Naive thymus-derived CD4-positive, alpha-beta T cell (primary cell): ENCODE data around the gene WDR83. TPM values are rescaled to one million over a fixed set of nuclear protein-coding genes. Genes with fewer than 3 reads are reported as not detected.

Source experiments
- ATAC-seq: fragments of 150-1000 bp; cut with Tn5 transposase; 2 replicates; pipeline ENCODE4 v1.10.0; 2021; ENCODE audit warnings: mild to moderate bottlenecking, moderate library complexity
- CTCF ChIA-PET: fragments of 350-600 bp; sonication (Branson Sonifier 250); formaldehyde crosslinking; loops from one replicate; lab custom pipeline; 2021; ENCODE audit warnings: antibody characterized with exemption; lab: Charles Lee
- POLR2A ChIA-PET: fragments of 350-600 bp; sonication (Branson Sonifier 250); formaldehyde crosslinking; loops from one replicate; lab custom pipeline; 2021; ENCODE audit warnings: antibody characterized with exemption, inconsistent platforms; lab: Charles Lee
- DNase-seq, 9 donors: peaks; one replicate each; pipeline versions ENCODE4 v3.0.0 to v3.0.0-alpha.2; 2020 to 2022; ENCODE audit warnings: mixed read lengths in 1 of 9
- H3K27ac ChIP-seq: one replicate; pipeline ENCODE4 v1.7.0; 2013; ENCODE audit warnings: mild to moderate bottlenecking, low read depth, low read length, moderate library complexity
- H3K27me3 ChIP-seq, 2 donors: one replicate each; pipeline ENCODE4 v1.7.0; 2013; ENCODE audit warnings: low read length in 2 of 2, mild to moderate bottlenecking in 2 of 2, moderate library complexity in 2 of 2; ENCODE audit not compliant: control insufficient read depth in 2 of 2, insufficient read depth in 2 of 2
- H3K36me3 ChIP-seq, 3 experiments: 1 replicate in 2 of 3; 2 replicates in 1 of 3; pipeline ENCODE4 v1.7.0; 2013; ENCODE audit warnings: low read length in 3 of 3, mild to moderate bottlenecking in 3 of 3, moderate library complexity in 1 of 3; ENCODE audit not compliant: insufficient read depth in 3 of 3, control insufficient read depth in 2 of 3
- H3K4me1 ChIP-seq, 2 donors: one replicate each; pipeline ENCODE4 v1.7.0; 2013; ENCODE audit warnings: low read length in 2 of 2, mild to moderate bottlenecking in 2 of 2, moderate library complexity in 1 of 2; ENCODE audit not compliant: control insufficient read depth in 2 of 2, insufficient read depth in 2 of 2
- H3K4me3 ChIP-seq: 2 replicates; pipeline ENCODE4 v1.7.0; 2013; ENCODE audit warnings: mild to moderate bottlenecking, low read length
- H3K9me3 ChIP-seq, 3 experiments: 1 replicate in 2 of 3; 2 replicates in 1 of 3; pipeline ENCODE4 v1.7.0; 2013; ENCODE audit warnings: low read length in 3 of 3; ENCODE audit not compliant: control insufficient read depth in 2 of 3
- H3K27ac Mint-ChIP-seq, 9 donors: one replicate each; pipeline ENCODE4 v1.8.0; 2020 to 2022; ENCODE audit warnings: mixed read lengths in 9 of 9, mild to moderate bottlenecking in 8 of 9, moderate library complexity in 5 of 9, inconsistent platforms in 2 of 9
- H3K27me3 Mint-ChIP-seq, 5 donors: one replicate each; pipeline ENCODE4 v1.8.0; 2021 to 2022; ENCODE audit warnings: mixed read lengths in 5 of 5, mild to moderate bottlenecking in 1 of 5
- H3K36me3 Mint-ChIP-seq, 5 donors: one replicate each; pipeline ENCODE4 v1.8.0; 2020 to 2022; ENCODE audit warnings: mixed read lengths in 5 of 5, mild to moderate bottlenecking in 3 of 5, inconsistent platforms in 1 of 5
- H3K4me1 Mint-ChIP-seq, 7 donors: one replicate each; pipeline ENCODE4 v1.8.0; 2020 to 2022; ENCODE audit warnings: mixed read lengths in 7 of 7, mild to moderate bottlenecking in 3 of 7, inconsistent platforms in 1 of 7
- H3K4me3 Mint-ChIP-seq, 10 donors: one replicate each; pipeline ENCODE4 v1.8.0; 2020 to 2022; ENCODE audit warnings: mild to moderate bottlenecking in 10 of 10, mixed read lengths in 10 of 10, moderate library complexity in 6 of 10, inconsistent platforms in 2 of 10
- H3K9me3 Mint-ChIP-seq, 11 donors: one replicate each; pipeline ENCODE4 v1.8.0; 2020 to 2022; ENCODE audit warnings: mixed read lengths in 11 of 11, mild to moderate bottlenecking in 4 of 11, inconsistent platforms in 1 of 11, moderate library complexity in 1 of 11
- intact Hi-C, 2 donors: fragments of 100-400 bp; cut with micrococcal nuclease; formaldehyde crosslinking; loops; one replicate each; pipeline ENCODE4 v1.15.1; 2023
- polyA plus RNA-seq, 2 donors: library from polyadenylated mRNA; unstranded; fragments of 300-500 nt; fragmentation: Illumina TruSeq; gene quantifications; one replicate each; pipeline ENCODE4 v1.2.3, GENCODE V29; 2021
- total RNA-seq, 6 experiments: library from RNA in 5 of 6; stranded (reverse) in 5 of 6; gene quantifications; 1 replicate in 5 of 6; 2 replicates in 1 of 6; pipeline ENCODE4 v1.2.3 and lab custom pipeline; 2021 to 2026

The WDR83 gene
- total and polyA plus RNA-seq, 7 experiments from 2014 or later, result 7.8 to 20.6 (median 14.7) TPM

DNA sequence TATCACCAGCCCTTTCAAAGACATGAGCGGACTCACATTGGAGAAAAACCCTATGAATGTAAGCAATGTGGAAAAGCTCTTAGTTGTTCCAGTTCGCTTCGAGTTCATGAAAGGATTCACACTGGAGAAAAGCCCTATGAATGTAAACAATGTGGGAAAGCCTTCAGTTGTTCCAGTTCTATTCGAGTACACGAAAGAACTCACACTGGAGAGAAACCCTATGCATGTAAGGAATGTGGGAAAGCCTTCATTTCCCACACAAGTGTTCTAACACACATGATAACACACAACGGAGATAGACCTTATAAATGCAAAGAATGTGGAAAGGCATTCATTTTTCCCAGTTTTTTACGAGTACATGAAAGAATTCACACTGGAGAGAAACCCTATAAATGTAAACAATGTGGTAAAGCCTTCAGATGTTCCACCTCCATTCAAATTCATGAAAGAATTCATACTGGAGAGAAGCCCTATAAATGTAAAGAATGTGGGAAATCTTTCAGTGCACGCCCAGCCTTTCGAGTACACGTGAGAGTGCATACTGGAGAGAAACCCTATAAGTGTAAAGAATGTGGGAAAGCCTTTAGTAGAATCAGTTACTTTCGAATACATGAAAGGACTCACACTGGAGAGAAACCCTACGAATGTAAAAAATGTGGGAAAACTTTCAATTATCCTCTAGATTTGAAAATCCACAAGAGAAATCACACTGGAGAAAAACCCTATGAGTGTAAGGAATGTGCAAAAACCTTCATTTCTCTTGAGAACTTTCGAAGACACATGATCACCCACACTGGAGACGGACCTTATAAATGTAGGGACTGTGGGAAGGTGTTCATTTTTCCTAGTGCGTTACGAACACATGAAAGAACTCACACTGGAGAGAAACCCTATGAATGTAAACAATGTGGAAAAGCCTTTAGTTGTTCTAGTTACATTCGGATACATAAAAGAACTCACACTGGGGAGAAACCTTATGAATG lies 38.3 kb upstream of the WDR83 start:
- peaks cover 0 to 24% (median 9%) of the 10 kb centered on the region in 3 experiments for H3K9me3 ChIP-seq
- peaks cover 16 to 76% (median 37%) of the 10 kb centered on the region in 5 donors for H3K36me3 Mint-ChIP-seq
- no peak overlapping the region for H3K27ac ChIP-seq
- intact Hi-C loops, result no loop called here
- no peaks in the 10 kb centered on the region for H3K27me3 Mint-ChIP-seq
- H3K27me3 ChIP-seq, result no peaks in the 10 kb centered on the region
- no peak overlapping the region for H3K4me3 ChIP-seq
- ChIA-PET POLR2A (no interaction called here), CTCF (interaction anchor here (1.7 kb wide), 1 partner anchor 12 kb away, joined by 6 read pairs; no protein-coding TSS in a partner anchor)
- peaks cover 0 to 5% (median 4%) of the 10 kb centered on the region in 7 donors for H3K4me1 Mint-ChIP-seq
- no peaks in the 10 kb centered on the region for H3K4me1 ChIP-seq
- H3K4me3 Mint-ChIP-seq, result no peak overlapping the region
- peaks cover 25 to 54% (median 32%) of the 10 kb centered on the region in 3 experiments for H3K36me3 ChIP-seq
- peaks cover 0 to 31% (median 8%) of the 10 kb centered on the region in 11 donors for H3K9me3 Mint-ChIP-seq
- DNase-seq (no peak), ATAC-seq (no peak)
- no peak overlapping the region for H3K27ac Mint-ChIP-seq

- H3K27ac Mint-ChIP-seq, result no peak overlapping the region
- H3K4me3 Mint-ChIP-seq, result no peak overlapping the region
- H3K9me3 Mint-ChIP-seq, result peaks cover 0 to 30% (median 8%) of the 10 kb centered on the region in 11 donors
- H3K36me3 ChIP-seq, result peaks cover 25 to 47% (median 32%) of the 10 kb centered on the region in 3 experiments
- H3K36me3 Mint-ChIP-seq, result peaks cover 16 to 81% (median 37%) of the 10 kb centered on the region in 5 donors
- no peak overlapping the region for H3K4me3 ChIP-seq
- no peak overlapping the region for H3K27ac ChIP-seq
- CTCF ChIA-PET, result no interaction called here
- H3K27me3 ChIP-seq, result no peaks in the 10 kb centered on the region
- DNase-seq, result no peak
- no peaks in the 10 kb centered on the region for H3K4me1 ChIP-seq
- no peaks in the 10 kb centered on the region for H3K27me3 Mint-ChIP-seq
- ATAC-seq, result no peak
- POLR2A ChIA-PET, result no interaction called here
- intact Hi-C loops, result no loop called here
- H3K9me3 ChIP-seq, result peaks cover 0 to 24% (median 9%) of the 10 kb centered on the region in 3 experiments
- peaks cover 0 to 6% (median 3%) of the 10 kb centered on the region in 7 donors for H3K4me1 Mint-ChIP-seq
These were observed 37.4 kb upstream of the WDR83 start for GRCh38 chr19:12629215-12629614.

- ATAC-seq (no peak), DNase-seq (no peak)
- Histone ChIP-seq H3K36me3 (peaks cover 0 to 2% (median 0%) of the 10 kb centered on the region in 3 experiments), H3K27me3 (no peaks in the 10 kb centered on the region), H3K4me1 (peaks cover 3 to 12% of the 10 kb centered on the region in 2 donors), H3K27ac (no peak overlapping the region), H3K9me3 (no peaks in the 10 kb centered on the region), H3K4me3 (no peak overlapping the region)
- Mint-ChIP-seq H3K4me1 (peaks cover 14 to 35% (median 21%) of the 10 kb centered on the region in 7 donors), H3K27ac (peak overlapping the region in 2 of 9 donors; percentile 14 to 31), H3K4me3 (no peak overlapping the region), H3K9me3 (peaks cover 0 to 2% (median 0%) of the 10 kb centered on the region in 11 donors), H3K36me3 (peaks cover 0 to 38% (median 4%) of the 10 kb centered on the region in 5 donors), H3K27me3 (no peaks in the 10 kb centered on the region)
- ChIA-PET CTCF (no interaction called here), POLR2A (no interaction called here)
- intact Hi-C loops, result no loop called here
These were observed 30.0 kb upstream of the WDR83 start for GRCh38 chr19:12636631-12637030.

GRCh38 chr19:12638611-12639182 lies 27.9 kb upstream of the WDR83 start:
- no peak overlapping the region for H3K27ac ChIP-seq
- CTCF ChIA-PET, result interaction anchor here (1.3 to 1.6 kb wide), 2 partner anchors 21 to 33 kb away, joined by 3 read pairs; no protein-coding TSS in a partner anchor
- peaks cover 3 to 12% of the 10 kb centered on the region in 2 donors for H3K4me1 ChIP-seq
- DNase-seq (no peak), ATAC-seq (no peak)
- no peaks in the 10 kb centered on the region for H3K27me3 ChIP-seq
- POLR2A ChIA-PET, result interaction anchor here (0.7 to 0.8 kb wide), 2 partner anchors 63 to 186 kb away, joined by 3 read pairs; no protein-coding TSS in a partner anchor
- Mint-ChIP-seq H3K36me3 (peaks cover 0 to 28% (median 0%) of the 10 kb centered on the region in 5 donors), H3K9me3 (peaks cover 0 to 2% (median 0%) of the 10 kb centered on the region in 11 donors), H3K27me3 (no peaks in the 10 kb centered on the region), H3K27ac (no peak overlapping the region), H3K4me3 (no peak overlapping the region), H3K4me1 (peaks cover 14 to 32% (median 21%) of the 10 kb centered on the region in 7 donors)
- no peak overlapping the region for H3K4me3 ChIP-seq
- intact Hi-C loops, result no loop called here
- no peaks in the 10 kb centered on the region for H3K36me3 ChIP-seq
- H3K9me3 ChIP-seq, result no peaks in the 10 kb centered on the region

GRCh38 chr19:12639901-12640613 lies 26.6 kb upstream of the WDR83 start:
- intact Hi-C loops, result loop anchor here (1.0 to 2.0 kb wide), 7 partner anchors 25 to 120 kb away; partner anchors contain the start of genes ZNF490 (in 1 of the 2) and ZNF791 (in 1 of the 2)
- Mint-ChIP-seq H3K4me3 (peak overlapping the region; percentile 73 to 85 (median 80)), H3K9me3 (no peaks in the 10 kb centered on the region), H3K4me1 (peaks cover 12 to 28% (median 21%) of the 10 kb centered on the region in 7 donors), H3K27ac (peak overlapping the region; percentile 39 to 89 (median 82)), H3K27me3 (no peaks in the 10 kb centered on the region), H3K36me3 (peaks cover 0 to 19% (median 0%) of the 10 kb centered on the region in 5 donors)
- ChIA-PET POLR2A (interaction anchor here (0.5 to 1.5 kb wide), 6 partner anchors 26 to 1626 kb away, joined by 3 to 7 read pairs (median 4); partner anchors contain the start of genes ZNF490 and ZNF791), CTCF (interaction anchor here (0.6 to 1.8 kb wide), 12 partner anchors 9 to 247 kb away, joined by 3 to 6 read pairs (median 3); partner anchors contain the start of genes DHPS and KLF1)
- DNase-seq, result peak; percentile 64 to 81 (median 78)
- H3K36me3 ChIP-seq, result peaks cover 0 to 7% (median 0%) of the 10 kb centered on the region in 3 experiments
- peak overlapping the region; percentile 40 for H3K4me3 ChIP-seq
- H3K27ac ChIP-seq, result peak overlapping the region; percentile 5
- H3K27me3 ChIP-seq, result no peaks in the 10 kb centered on the region
- H3K9me3 ChIP-seq, result no peaks in the 10 kb centered on the region
- peak; percentile 93 for ATAC-seq
- peaks cover 3 to 12% of the 10 kb centered on the region in 2 donors for H3K4me1 ChIP-seq
